HG02642 (cell line): Measurements from ENCODE around the gene RGS3.

ENCODE experiments used
- ATAC-seq: cut with Tn5 transposase; IDR thresholded peaks from one replicate; pipeline ENCODE4 v1.9.1; 2021; ENCODE audit warnings: mild to moderate bottlenecking; ENCODE audit not compliant: unreplicated experiment, poor library complexity

Gene RGS3

GRCh38 chr9:113508111-113508749, 44.7 kb downstream of the RGS3 start:
- ATAC-seq = no peak

GRCh38 chr9:113509463-113509862, 45.9 kb downstream of the RGS3 start:
- no peak for ATAC-seq

GRCh38 chr9:113511047-113511521, 47.6 kb downstream of the RGS3 start:
- ATAC-seq = no peak

- peak; percentile 53 for ATAC-seq
Measured at GRCh38 chr9:113511856-113512761, 48.6 kb downstream of the RGS3 start.

GRCh38 chr9:113513111-113513510, 49.6 kb downstream of the RGS3 start:
- ATAC-seq = no peak

GRCh38 chr9:113513536-113513935, 50.0 kb downstream of the RGS3 start:
- no peak for ATAC-seq

GRCh38 chr9:113514061-113514460, 50.5 kb downstream of the RGS3 start:
- no peak for ATAC-seq

GRCh38 chr9:113514748-113515147, 51.2 kb downstream of the RGS3 start:
- ATAC-seq = no peak

- ATAC-seq = no peak
Measured at GRCh38 chr9:113515862-113516261, 52.3 kb downstream of the RGS3 start.

- ATAC-seq = peak; percentile 87
Measured at GRCh38 chr9:113516840-113517577, 53.5 kb downstream of the RGS3 start.

GRCh38 chr9:113519426-113520108, 56.0 kb downstream of the RGS3 start:
- ATAC-seq = no peak

- ATAC-seq = no peak
Measured at GRCh38 chr9:113520109-113520642, 56.6 kb downstream of the RGS3 start.

GRCh38 chr9:113521693-113522255, 58.2 kb downstream of the RGS3 start:
- ATAC-seq = no peak

- ATAC-seq = no peak
Measured at GRCh38 chr9:113522419-113522818, 58.9 kb downstream of the RGS3 start.

- peak; percentile 1 for ATAC-seq
Measured at GRCh38 chr9:113522858-113523257, 59.3 kb downstream of the RGS3 start.

GRCh38 chr9:113523421-113524141, 60.1 kb downstream of the RGS3 start:
- ATAC-seq = peak; percentile 92

- no peak for ATAC-seq
Measured at GRCh38 chr9:113524468-113524867, 60.9 kb downstream of the RGS3 start.

- ATAC-seq = no peak
Measured at GRCh38 chr9:113525205-113525604, 61.7 kb downstream of the RGS3 start.

- ATAC-seq = no peak
Measured at GRCh38 chr9:113525831-113526230, 62.3 kb downstream of the RGS3 start.
